K562 (cell line): ENCODE measurements around the gene LRRC3C. TPM values are rescaled to one million over a fixed set of nuclear protein-coding genes. Genes with fewer than 3 reads are reported as not detected.

Experiments used
- CBFA2T3 ChIP-seq: fragments of 450-650 bp; IDR thresholded peaks from 2 replicates; pipeline ENCODE4 v1.6.1; 2017
- CREBBP ChIP-seq: IDR thresholded peaks from one replicate; pipeline ENCODE4 v1.6.1; 2012; ENCODE audit warnings: low read depth, mild to moderate bottlenecking, control low read depth, inconsistent platforms, low read length
- E2F3 ChIP-seq: fragments of 250-450 bp; sonication (Bioruptor Pico); IDR thresholded peaks from 2 replicates; pipeline ENCODE4 v1.4.0; 2020; ENCODE audit warnings: mild to moderate bottlenecking
- ESRRA ChIP-seq: fragments of 450-650 bp; IDR thresholded peaks from 2 replicates; pipeline ENCODE4 v1.6.1; 2014; ENCODE audit warnings: low read depth, mild to moderate bottlenecking, moderate library complexity, borderline replicate concordance
- KDM4B ChIP-seq, 2 experiments: fragments of 450-650 bp in 1 of 2; sonication (generic) in 1 of 2; IDR thresholded peaks; 2 replicates each; pipeline ENCODE4 v1.6.1; 2016 to 2017; ENCODE audit warnings: borderline replicate concordance in 2 of 2, antibody characterized with exemption in 1 of 2, low read depth in 1 of 2, mild to moderate bottlenecking in 1 of 2
- ZEB2 ChIP-seq: fragments of 450-650 bp; IDR thresholded peaks from 2 replicates; pipeline ENCODE4 v1.6.1; 2016
- ZNF175 ChIP-seq: fragments of 200-800 bp; sonication (Bioruptor generic); IDR thresholded peaks from 2 replicates; pipeline ENCODE4 v1.6.1; 2016; ENCODE audit warnings: low read depth, mild to moderate bottlenecking, missing genetic modification characterization, missing compliant biosample characterization
- ZNF23 ChIP-seq: fragments of 250-450 bp; sonication (Bioruptor Pico); IDR thresholded peaks from 2 replicates; pipeline ENCODE4 v1.4.0; 2020; ENCODE audit warnings: mild to moderate bottlenecking
- ZNF644 ChIP-seq: fragments of 200-800 bp; sonication (Bioruptor generic); IDR thresholded peaks from 2 replicates; pipeline ENCODE4 v1.6.1; 2016; ENCODE audit warnings: low read depth, missing genetic modification characterization, missing compliant biosample characterization
- polyA plus RNA-seq, 8 experiments: library from polyadenylated mRNA; depleted of rRNA in 4 of 8; stranded (reverse) in 5 of 8; unstranded in 3 of 8; fragments of >200 nt; fragmentation: Nextera tagmentation in 2 of 8; fragmentation: Illumina TruSeq in 1 of 8; extraction: Ambion mirVana in 2 of 8; extraction: Trizol in 1 of 8; gene quantifications; 2 replicates each; pipeline versions ENCODE4 v1.2.1 to v1.2.3, GENCODE V29; 2011 to 2014; ENCODE audit warnings: inconsistent platforms in 1 of 8, missing spikeins in 1 of 8
- total RNA-seq, 7 experiments: library from RNA; depleted of rRNA in 6 of 7; stranded (reverse); fragments of >200 nt in 6 of 7; fragmentation: Illumina TruSeq in 2 of 7; extraction: Trizol in 2 of 7; gene quantifications; 2 replicates each; pipeline versions ENCODE4 v1.2.1 to v1.2.3, GENCODE V29; 2011 to 2021; ENCODE audit warnings: low replicate concordance in 1 of 7
- TF ChIP-seq, protein P1 (sequence below): fragments of 200-800 bp; sonication (Bioruptor generic); IDR thresholded peaks from 2 replicates; pipeline ENCODE4 v1.6.1; 2017; ENCODE audit warnings: missing genetic modification characterization, missing compliant biosample characterization
- TF ChIP-seq, protein P2 (sequence below): fragments of 450-650 bp; IDR thresholded peaks from 2 replicates; pipeline ENCODE4 v1.6.1; 2016
- TF ChIP-seq, protein P3 (sequence below): fragments of 250-450 bp; sonication (Bioruptor Pico); IDR thresholded peaks from 2 replicates; pipeline ENCODE4 v1.4.0; 2020; ENCODE audit warnings: mild to moderate bottlenecking, moderate library complexity
- TF ChIP-seq, protein P4 (sequence below): fragments of 450-650 bp; IDR thresholded peaks from 2 replicates; pipeline ENCODE4 v1.6.1; 2017; ENCODE audit warnings: antibody characterized with exemption
- TF ChIP-seq, protein P5 (sequence below): sonication (generic); formaldehyde crosslinking; IDR thresholded peaks from 2 replicates; pipeline ENCODE4 v1.8.0; 2022; ENCODE audit warnings: mild to moderate bottlenecking, missing genetic modification reagents, borderline replicate concordance
- TF ChIP-seq, protein P6 (sequence below): fragments of 250-450 bp; sonication (Bioruptor Pico); IDR thresholded peaks from 2 replicates; pipeline ENCODE4 v1.5.0; 2021

LRRC3C gene
- total and polyA plus RNA-seq, 9 of the 15 experiments (the other 6 are each of a cell fraction or from before 2014, with no cell fraction given) = not detected

DNA sequence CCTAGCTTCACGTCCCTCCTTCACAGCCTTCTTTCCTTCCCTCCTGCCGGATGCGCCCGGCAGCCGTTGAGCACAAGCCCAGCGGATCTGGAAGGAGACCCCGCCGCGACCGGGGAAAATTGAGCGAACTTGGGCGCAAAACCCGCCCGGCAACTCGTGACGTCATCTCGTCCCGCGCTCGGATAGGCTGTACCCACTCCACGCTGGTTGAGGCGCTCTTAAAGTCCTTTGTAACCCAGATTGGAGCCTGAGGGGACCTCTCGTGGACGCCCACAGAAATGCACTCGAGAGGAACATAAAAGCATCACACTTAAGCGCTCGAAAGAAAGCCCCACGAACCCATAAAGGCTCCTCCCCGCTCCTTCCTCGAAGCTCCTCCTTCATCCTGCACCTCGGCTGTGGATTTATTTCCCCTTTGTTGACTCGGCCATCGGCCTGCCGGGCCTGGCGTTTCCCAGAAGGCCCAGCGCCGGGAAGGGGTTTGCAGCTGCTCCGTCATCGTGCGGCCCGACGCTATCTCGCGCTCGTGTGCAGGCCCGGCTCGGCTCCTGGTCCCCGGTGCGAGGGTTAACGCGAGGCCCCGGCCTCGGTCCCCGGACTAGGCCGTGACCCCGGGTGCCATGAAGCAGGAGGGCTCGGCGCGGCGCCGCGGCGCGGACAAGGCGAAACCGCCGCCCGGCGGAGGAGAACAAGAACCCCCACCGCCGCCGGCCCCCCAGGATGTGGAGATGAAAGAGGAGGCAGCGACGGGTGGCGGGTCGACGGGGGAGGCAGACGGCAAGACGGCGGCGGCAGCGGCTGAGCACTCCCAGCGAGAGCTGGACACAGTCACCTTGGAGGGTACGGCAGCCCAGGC lies 53.0 kb downstream of the LRRC3C start, which contains the start of gene PSMD3 (continued):
- TF ChIP-seq KDM4B (IDR thresholded peaks at IDR 0.05; ENCODE audit: borderline replicate concordance in 2 of 2, low read depth in 1 of 2) (peak in 1 of 2 experiments; percentile 43; a peak in 1 of 4 replicates), ZNF23 (CRISPR knock-in tag) (no peak), ZEB2 (peak; percentile 90), E2F3 (CRISPR knock-in tag) (peak; percentile 34; the same call in 1 of the 2 replicates), ZNF175 (CRISPR knock-in tag) (no peak; the same call in 1 of the 2 replicates), CREBBP (no peak), ESRRA (no peak; the same call in 1 of the 2 replicates), ZNF644 (0 out of 2 replicates have a peak, but pooled peaks have one; percentile 37), CBFA2T3 (0 out of 2 replicates have a peak, but pooled peaks have one; percentile 15)
- TF ChIP-seq, protein P1, sequence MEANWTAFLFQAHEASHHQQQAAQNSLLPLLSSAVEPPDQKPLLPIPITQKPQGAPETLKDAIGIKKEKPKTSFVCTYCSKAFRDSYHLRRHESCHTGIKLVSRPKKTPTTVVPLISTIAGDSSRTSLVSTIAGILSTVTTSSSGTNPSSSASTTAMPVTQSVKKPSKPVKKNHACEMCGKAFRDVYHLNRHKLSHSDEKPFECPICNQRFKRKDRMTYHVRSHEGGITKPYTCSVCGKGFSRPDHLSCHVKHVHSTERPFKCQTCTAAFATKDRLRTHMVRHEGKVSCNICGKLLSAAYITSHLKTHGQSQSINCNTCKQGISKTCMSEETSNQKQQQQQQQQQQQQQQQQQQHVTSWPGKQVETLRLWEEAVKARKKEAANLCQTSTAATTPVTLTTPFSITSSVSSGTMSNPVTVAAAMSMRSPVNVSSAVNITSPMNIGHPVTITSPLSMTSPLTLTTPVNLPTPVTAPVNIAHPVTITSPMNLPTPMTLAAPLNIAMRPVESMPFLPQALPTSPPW (CRISPR knock-in tag) = peak; percentile 60; the same call in 1 of the 2 replicates
- TF ChIP-seq, protein P2, sequence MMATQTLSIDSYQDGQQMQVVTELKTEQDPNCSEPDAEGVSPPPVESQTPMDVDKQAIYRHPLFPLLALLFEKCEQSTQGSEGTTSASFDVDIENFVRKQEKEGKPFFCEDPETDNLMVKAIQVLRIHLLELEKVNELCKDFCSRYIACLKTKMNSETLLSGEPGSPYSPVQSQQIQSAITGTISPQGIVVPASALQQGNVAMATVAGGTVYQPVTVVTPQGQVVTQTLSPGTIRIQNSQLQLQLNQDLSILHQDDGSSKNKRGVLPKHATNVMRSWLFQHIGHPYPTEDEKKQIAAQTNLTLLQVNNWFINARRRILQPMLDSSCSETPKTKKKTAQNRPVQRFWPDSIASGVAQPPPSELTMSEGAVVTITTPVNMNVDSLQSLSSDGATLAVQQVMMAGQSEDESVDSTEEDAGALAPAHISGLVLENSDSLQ = no peak
- TF ChIP-seq, protein P3, sequence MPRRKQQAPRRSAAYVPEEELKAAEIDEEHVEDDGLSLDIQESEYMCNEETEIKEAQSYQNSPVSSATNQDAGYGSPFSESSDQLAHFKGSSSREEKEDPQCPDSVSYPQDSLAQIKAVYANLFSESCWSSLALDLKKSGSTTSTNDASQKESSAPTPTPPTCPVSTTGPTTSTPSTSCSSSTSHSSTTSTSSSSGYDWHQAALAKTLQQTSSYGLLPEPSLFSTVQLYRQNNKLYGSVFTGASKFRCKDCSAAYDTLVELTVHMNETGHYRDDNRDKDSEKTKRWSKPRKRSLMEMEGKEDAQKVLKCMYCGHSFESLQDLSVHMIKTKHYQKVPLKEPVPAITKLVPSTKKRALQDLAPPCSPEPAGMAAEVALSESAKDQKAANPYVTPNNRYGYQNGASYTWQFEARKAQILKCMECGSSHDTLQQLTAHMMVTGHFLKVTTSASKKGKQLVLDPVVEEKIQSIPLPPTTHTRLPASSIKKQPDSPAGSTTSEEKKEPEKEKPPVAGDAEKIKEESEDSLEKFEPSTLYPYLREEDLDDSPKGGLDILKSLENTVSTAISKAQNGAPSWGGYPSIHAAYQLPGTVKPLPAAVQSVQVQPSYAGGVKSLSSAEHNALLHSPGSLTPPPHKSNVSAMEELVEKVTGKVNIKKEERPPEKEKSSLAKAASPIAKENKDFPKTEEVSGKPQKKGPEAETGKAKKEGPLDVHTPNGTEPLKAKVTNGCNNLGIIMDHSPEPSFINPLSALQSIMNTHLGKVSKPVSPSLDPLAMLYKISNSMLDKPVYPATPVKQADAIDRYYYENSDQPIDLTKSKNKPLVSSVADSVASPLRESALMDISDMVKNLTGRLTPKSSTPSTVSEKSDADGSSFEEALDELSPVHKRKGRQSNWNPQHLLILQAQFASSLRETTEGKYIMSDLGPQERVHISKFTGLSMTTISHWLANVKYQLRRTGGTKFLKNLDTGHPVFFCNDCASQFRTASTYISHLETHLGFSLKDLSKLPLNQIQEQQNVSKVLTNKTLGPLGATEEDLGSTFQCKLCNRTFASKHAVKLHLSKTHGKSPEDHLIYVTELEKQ (CRISPR knock-in tag) = no peak
- TF ChIP-seq, protein P4, sequence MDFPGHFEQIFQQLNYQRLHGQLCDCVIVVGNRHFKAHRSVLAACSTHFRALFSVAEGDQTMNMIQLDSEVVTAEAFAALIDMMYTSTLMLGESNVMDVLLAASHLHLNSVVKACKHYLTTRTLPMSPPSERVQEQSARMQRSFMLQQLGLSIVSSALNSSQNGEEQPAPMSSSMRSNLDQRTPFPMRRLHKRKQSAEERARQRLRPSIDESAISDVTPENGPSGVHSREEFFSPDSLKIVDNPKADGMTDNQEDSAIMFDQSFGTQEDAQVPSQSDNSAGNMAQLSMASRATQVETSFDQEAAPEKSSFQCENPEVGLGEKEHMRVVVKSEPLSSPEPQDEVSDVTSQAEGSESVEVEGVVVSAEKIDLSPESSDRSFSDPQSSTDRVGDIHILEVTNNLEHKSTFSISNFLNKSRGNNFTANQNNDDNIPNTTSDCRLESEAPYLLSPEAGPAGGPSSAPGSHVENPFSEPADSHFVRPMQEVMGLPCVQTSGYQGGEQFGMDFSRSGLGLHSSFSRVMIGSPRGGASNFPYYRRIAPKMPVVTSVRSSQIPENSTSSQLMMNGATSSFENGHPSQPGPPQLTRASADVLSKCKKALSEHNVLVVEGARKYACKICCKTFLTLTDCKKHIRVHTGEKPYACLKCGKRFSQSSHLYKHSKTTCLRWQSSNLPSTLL = no peak
- TF ChIP-seq, protein P5, sequence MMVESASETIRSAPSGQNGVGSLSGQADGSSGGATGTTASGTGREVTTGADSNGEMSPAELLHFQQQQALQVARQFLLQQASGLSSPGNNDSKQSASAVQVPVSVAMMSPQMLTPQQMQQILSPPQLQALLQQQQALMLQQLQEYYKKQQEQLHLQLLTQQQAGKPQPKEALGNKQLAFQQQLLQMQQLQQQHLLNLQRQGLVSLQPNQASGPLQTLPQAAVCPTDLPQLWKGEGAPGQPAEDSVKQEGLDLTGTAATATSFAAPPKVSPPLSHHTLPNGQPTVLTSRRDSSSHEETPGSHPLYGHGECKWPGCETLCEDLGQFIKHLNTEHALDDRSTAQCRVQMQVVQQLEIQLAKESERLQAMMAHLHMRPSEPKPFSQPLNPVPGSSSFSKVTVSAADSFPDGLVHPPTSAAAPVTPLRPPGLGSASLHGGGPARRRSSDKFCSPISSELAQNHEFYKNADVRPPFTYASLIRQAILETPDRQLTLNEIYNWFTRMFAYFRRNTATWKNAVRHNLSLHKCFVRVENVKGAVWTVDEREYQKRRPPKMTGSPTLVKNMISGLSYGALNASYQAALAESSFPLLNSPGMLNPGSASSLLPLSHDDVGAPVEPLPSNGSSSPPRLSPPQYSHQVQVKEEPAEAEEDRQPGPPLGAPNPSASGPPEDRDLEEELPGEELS (CRISPR knock-in tag) = no peak; the same call in 1 of the 2 replicates
- TF ChIP-seq, protein P6, sequence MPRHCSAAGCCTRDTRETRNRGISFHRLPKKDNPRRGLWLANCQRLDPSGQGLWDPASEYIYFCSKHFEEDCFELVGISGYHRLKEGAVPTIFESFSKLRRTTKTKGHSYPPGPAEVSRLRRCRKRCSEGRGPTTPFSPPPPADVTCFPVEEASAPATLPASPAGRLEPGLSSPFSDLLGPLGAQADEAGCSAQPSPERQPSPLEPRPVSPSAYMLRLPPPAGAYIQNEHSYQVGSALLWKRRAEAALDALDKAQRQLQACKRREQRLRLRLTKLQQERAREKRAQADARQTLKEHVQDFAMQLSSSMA = no peak
